HG02763 (cell line): ENCODE measurements around the gene SGMS1.
"Not testable (repeated sequence)": the region's sequence is repeated elsewhere in the genome, so short reads cannot be mapped to it uniquely, and the experiment has no call there.

ENCODE experiments used
- ATAC-seq: cut with Tn5 transposase; IDR thresholded peaks from one replicate; pipeline ENCODE4 v1.9.1; 2021; ENCODE audit warnings: mild to moderate bottlenecking, moderate library complexity; ENCODE audit not compliant: unreplicated experiment

SGMS1 gene

DNA sequence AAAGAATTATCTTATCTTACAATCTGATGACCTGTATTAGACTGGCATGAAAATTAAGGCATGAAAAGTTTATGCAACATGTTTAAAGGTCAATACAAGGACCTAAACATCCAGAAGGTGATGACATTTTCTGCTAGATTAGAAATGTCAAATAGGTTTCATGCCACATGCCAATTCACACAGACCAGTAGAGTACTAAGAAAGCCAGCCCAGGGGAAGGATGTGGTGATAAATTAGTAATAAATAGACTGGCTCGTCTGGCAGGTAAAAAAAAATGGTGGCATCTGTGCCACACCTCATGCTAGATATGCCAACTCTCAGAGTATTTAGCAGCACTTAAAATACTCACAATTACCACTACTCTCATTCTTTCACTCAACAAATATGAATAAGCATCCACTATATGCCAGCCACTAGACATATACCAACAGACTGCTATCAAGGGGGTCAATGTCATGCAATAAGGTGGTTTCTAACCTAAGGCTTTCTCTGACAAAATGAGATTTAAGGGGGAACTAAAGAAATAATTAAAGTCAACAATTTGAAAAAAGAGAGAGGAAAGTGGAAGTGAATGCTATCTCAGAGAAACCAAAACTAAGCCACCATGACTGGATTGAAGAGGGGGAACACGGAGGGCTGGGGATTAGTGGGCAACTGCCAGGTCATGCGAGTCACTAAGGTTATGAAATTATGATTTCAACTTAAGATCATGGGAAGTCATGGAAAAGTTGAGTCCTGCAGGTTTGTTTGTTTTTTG lies 83.5 kb downstream of the SGMS1 start:
- no peak for ATAC-seq

GRCh38 chr10:50538555-50539398 lies 85.0 kb downstream of the SGMS1 start:
- ATAC-seq: peak; percentile 46

DNA sequence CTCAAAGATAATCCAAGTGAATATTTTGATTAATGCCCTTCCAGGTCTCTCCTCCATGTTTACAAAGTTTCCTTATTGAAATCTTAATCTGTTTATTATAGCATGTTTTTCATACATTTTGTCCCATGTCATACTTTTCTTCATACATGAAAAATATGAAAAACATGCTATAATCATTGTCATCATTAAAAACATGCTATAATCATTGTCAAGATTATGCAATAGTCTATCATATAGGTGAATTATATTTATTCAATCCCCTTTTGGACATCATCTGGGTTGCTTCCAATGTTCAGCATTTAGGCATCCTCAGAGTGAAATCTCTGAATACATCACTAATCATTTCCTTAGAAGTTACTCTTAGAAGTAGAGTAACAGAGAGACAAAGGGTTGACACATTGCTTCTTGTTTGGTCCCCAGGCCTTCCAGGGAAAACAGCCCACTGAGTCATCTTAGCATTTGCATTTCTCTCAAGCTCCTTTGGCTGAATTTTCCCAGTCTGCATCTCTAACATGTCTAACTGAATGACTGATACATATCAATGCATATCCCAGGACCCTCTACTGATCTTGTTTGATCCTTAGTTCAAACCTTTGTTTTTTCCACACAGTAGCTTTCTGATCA lies 87.0 kb downstream of the SGMS1 start:
- no peak for ATAC-seq

- not testable (repeated sequence) for ATAC-seq
These were observed 88.9 kb downstream of the SGMS1 start for GRCh38 chr10:50534748-50535376.

GRCh38 chr10:50533296-50533695 lies 90.5 kb downstream of the SGMS1 start:
- no peak for ATAC-seq

- no peak for ATAC-seq
These were observed 92.2 kb downstream of the SGMS1 start for GRCh38 chr10:50531388-50532077.

DNA sequence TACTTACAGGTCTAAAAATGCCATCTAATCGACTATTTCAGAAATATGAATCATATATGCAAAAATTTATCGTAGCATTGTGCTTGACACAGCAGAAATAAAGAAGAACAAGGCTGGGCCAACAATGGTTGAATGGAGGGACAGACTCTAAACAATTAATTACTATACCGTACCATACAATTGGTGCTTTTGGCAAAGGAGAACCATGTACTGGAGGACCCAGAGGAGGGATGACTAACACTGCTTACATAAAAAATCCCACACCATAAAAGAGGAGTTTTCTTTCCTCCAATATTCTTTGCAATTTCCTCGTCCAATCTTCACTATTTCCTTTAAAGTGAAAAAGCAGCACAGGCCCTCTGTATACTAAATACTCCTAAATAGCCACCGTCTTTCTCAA lies 94.1 kb downstream of the SGMS1 start:
- ATAC-seq: no peak

- ATAC-seq: no peak
These were observed 95.5 kb downstream of the SGMS1 start for GRCh38 chr10:50528206-50528605.

DNA sequence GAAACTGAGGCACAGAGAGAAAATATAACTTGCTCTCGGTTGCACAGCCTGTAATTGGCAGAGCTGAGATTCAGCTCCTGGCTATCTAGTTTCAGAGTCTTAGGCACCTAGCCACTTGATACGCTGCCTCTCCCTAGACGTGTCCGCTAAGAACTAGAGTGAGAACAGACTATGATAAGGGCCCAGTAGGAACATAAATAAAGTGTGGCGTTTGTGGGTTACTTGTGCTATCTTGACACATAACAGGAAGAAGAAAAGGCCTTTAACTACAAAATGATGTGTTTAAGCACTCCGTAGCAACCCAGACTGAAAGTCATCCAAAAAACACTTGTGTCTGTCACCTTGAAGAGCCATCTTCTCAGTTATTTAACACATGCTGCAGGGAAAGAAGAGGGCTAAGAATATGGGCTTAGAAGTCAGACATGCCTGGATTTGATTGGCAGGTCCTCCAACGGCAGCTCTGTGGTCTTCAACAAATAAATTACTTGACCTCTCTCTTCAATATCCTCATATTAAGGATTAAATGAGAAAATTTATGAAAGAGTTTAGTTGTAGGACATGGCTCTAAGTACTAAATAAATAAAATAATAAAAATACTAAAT lies 96.2 kb downstream of the SGMS1 start:
- no peak for ATAC-seq

GRCh38 chr10:50526185-50526584 lies 97.6 kb downstream of the SGMS1 start:
- no peak for ATAC-seq

GRCh38 chr10:50523357-50523756 lies 100.4 kb downstream of the SGMS1 start:
- ATAC-seq: no peak

DNA sequence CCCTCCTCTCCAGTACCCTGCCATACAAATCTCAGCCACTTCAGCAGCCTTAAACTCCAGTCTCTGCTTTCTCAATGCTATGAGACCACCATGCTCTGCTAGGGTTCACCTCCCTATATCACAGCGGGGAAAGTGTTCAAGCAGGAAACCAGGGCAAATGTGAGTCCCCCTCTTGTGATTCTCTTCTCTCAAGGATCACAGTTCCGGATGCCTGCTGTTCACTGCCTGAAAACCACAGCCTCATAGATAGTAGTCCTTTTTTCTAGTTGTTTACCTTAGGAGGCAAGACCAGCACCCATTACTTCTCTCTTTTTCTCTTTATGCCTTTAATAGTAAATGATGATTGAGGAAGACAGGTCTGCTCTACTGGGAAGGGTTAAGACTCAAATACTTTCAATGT lies 100.8 kb downstream of the SGMS1 start:
- no peak for ATAC-seq

GRCh38 chr10:50520115-50520514 lies 103.6 kb downstream of the SGMS1 start:
- no peak for ATAC-seq

GRCh38 chr10:50517626-50518025 lies 106.1 kb downstream of the SGMS1 start:
- no peak for ATAC-seq

GRCh38 chr10:50516171-50516570 lies 107.6 kb downstream of the SGMS1 start:
- ATAC-seq: no peak

GRCh38 chr10:50515420-50515819 lies 108.3 kb downstream of the SGMS1 start:
- ATAC-seq: no peak

- ATAC-seq: no peak
These were observed 108.8 kb downstream of the SGMS1 start for GRCh38 chr10:50514995-50515394.

- no peak for ATAC-seq
These were observed 109.8 kb downstream of the SGMS1 start for GRCh38 chr10:50513956-50514355.

- peak; percentile 36 for ATAC-seq
These were observed 110.9 kb downstream of the SGMS1 start for GRCh38 chr10:50512743-50513416.

- ATAC-seq: peak; percentile 19
These were observed 111.6 kb downstream of the SGMS1 start for GRCh38 chr10:50512214-50512595.
